Esophagus muscularis mucosa (tissue), 4 donors: Measurements from ENCODE around the gene IQSEC3. TPM values are rescaled to one million over a fixed set of nuclear protein-coding genes. Genes with fewer than 3 reads are reported as not detected.
"Not testable (repeated sequence)": the region's sequence is repeated elsewhere in the genome, so short reads cannot be mapped to it uniquely, and the experiment has no call there.

Experiments used
- DNase-seq: peaks from one replicate; pipeline ENCODE4 v3.0.0-alpha.2; 2017; ENCODE audit errors: extremely low spot score
- H3K27ac ChIP-seq, 4 donors: fragments of 200-600 bp; sonication (generic); replicated peaks in 1 of 4; 1 replicate in 3 of 4; 2 replicates in 1 of 4; pipeline ENCODE4 v1.5.1; 2016 to 2019; ENCODE audit warnings: mild to moderate bottlenecking in 1 of 4
- H3K27me3 ChIP-seq, 4 donors: fragments of 200-600 bp; sonication (generic); one replicate each; pipeline versions ENCODE4 v1.5.1 to v1.6.0; 2016 to 2019
- H3K36me3 ChIP-seq, 4 donors: fragments of 200-600 bp; sonication (generic); one replicate each; pipeline ENCODE4 v1.5.1; 2016 to 2019
- H3K4me1 ChIP-seq, 4 donors: fragments of 200-600 bp; sonication (generic); one replicate each; pipeline ENCODE4 v1.5.1; 2016 to 2019
- H3K4me3 ChIP-seq, 4 donors: fragments of 200-600 bp; sonication (generic); 1 replicate in 2 of 4; 2 replicates in 2 of 4; pipeline ENCODE4 v1.5.1; 2016 to 2019; ENCODE audit warnings: mild to moderate bottlenecking in 4 of 4, moderate library complexity in 1 of 4
- H3K9me3 ChIP-seq, 4 donors: fragments of 200-600 bp; sonication (generic); 1 replicate in 3 of 4; 2 replicates in 1 of 4; pipeline ENCODE4 v1.5.1; 2016 to 2019
- CTCF ChIP-seq, 3 experiments: fragments of 200-600 bp in 2 of 3; fragments of 450-650 bp in 1 of 3; sonication (generic) in 2 of 3; IDR thresholded peaks; one replicate each; pipeline ENCODE4 v1.5.1; 2017 to 2019; ENCODE audit warnings: antibody characterized with exemption in 3 of 3, mild to moderate bottlenecking in 2 of 3, moderate library complexity in 1 of 3
- EP300 ChIP-seq: sonication (generic); formaldehyde crosslinking; IDR thresholded peaks from one replicate; pipeline ENCODE4 v1.6.1; 2017; ENCODE audit warnings: antibody characterized with exemption
- POLR2A ChIP-seq: fragments of 450-650 bp; IDR thresholded peaks from one replicate; pipeline ENCODE4 v1.6.1; 2017; ENCODE audit warnings: antibody characterized with exemption, moderate library complexity, mild to moderate bottlenecking, low read depth
- POLR2AphosphoS5 ChIP-seq, 2 donors: sonication (generic); formaldehyde crosslinking; IDR thresholded peaks; one replicate each; pipeline ENCODE4 v1.6.1; 2017; ENCODE audit warnings: antibody characterized with exemption in 2 of 2
- WGBS: methylation state at CpG from one replicate; pipeline ENCODE4 v1.1.5; 2018; 5-methylcytosine and 5-hydroxymethylcytosine counted together
- intact Hi-C: fragments of 100-400 bp; cut with DNase I; formaldehyde crosslinking; loops from one replicate; pipeline ENCODE4 v1.15.1; 2023
- total RNA-seq, 4 donors: library from RNA; depleted of rRNA; stranded (reverse); fragments of >200 nt; gene quantifications; one replicate each; pipeline versions ENCODE4 v1.1.0 to v1.2.1, GENCODE V29; 2016

IQSEC3 gene
- total RNA-seq, 4 donors from 2014 or later, result 0.26 to 2.3 (median 1.4) TPM

- Histone ChIP-seq H3K36me3 (peaks cover 7 to 38% (median 31%) of the 10 kb centered on the region in 4 donors), H3K4me1 (peaks cover 0 to 16% (median 2%) of the 10 kb centered on the region in 4 donors), H3K9me3 (no peaks in the 10 kb centered on the region), H3K27ac (no peak overlapping the region), H3K27me3 (no peaks in the 10 kb centered on the region), H3K4me3 (no peak overlapping the region)
- TF ChIP-seq POLR2AphosphoS5 (IDR thresholded peaks at IDR 0.05) (no peak), EP300 (no peak), CTCF (IDR thresholded peaks at IDR 0.05) (no peak), POLR2A (no peak)
- 74% methylated on average over 4 of the region's 4 CpGs for WGBS
- DNase-seq, result no peak
- intact Hi-C loops, result no loop called here
Observed at GRCh38 chr12:22190-22529, 44.4 kb upstream of the IQSEC3 start.

- DNase-seq, result no peak
- Histone ChIP-seq H3K9me3 (no peaks in the 10 kb centered on the region), H3K36me3 (peaks cover 3 to 34% (median 27%) of the 10 kb centered on the region in 4 donors), H3K27me3 (no peaks in the 10 kb centered on the region), H3K27ac (no peak overlapping the region), H3K4me1 (peaks cover 0 to 16% (median 2%) of the 10 kb centered on the region in 4 donors), H3K4me3 (no peak overlapping the region)
- TF ChIP-seq POLR2A (no peak), CTCF (IDR thresholded peaks at IDR 0.05) (no peak), POLR2AphosphoS5 (IDR thresholded peaks at IDR 0.05) (no peak), EP300 (no peak)
- intact Hi-C loops, result no loop called here
- 79% methylated on average over 12 of the region's 12 CpGs for WGBS
Observed at GRCh38 chr12:22530-23201, 43.9 kb upstream of the IQSEC3 start.

GRCh38 chr12:27904-28303, 38.7 kb upstream of the IQSEC3 start:
- H3K36me3 ChIP-seq, intact Hi-C loops, H3K27ac ChIP-seq, H3K9me3 ChIP-seq, H3K4me3 ChIP-seq, H3K4me1 ChIP-seq, DNase-seq, H3K27me3 ChIP-seq: not testable (repeated sequence)
- WGBS, result no CpG with 5 or more reads among the region's 5 CpGs

- H3K9me3 ChIP-seq, H3K27me3 ChIP-seq, H3K4me3 ChIP-seq, intact Hi-C loops, H3K4me1 ChIP-seq, H3K27ac ChIP-seq, H3K36me3 ChIP-seq, DNase-seq: not testable (repeated sequence)
- WGBS, result 82% methylated on average over 9 of the region's 9 CpGs
Observed at GRCh38 chr12:38775-39174, 27.8 kb upstream of the IQSEC3 start.

- H3K27ac ChIP-seq, H3K36me3 ChIP-seq, H3K9me3 ChIP-seq, intact Hi-C loops, H3K4me1 ChIP-seq, H3K4me3 ChIP-seq, DNase-seq: not testable (repeated sequence)
- 85% methylated on average over 5 of the region's 6 CpGs for WGBS
- peaks cover 0 to 14% (median 3%) of the 10 kb centered on the region in 4 donors for H3K27me3 ChIP-seq
Observed at GRCh38 chr12:39555-40265, 26.9 kb upstream of the IQSEC3 start.

- H3K4me3 ChIP-seq, H3K27ac ChIP-seq, intact Hi-C loops, H3K4me1 ChIP-seq, H3K36me3 ChIP-seq, H3K9me3 ChIP-seq, DNase-seq: not testable (repeated sequence)
- peaks cover 0 to 22% (median 2%) of the 10 kb centered on the region in 4 donors for H3K27me3 ChIP-seq
- WGBS, result 81% methylated on average over 5 of the region's 8 CpGs
Observed at GRCh38 chr12:44352-44751, 22.2 kb upstream of the IQSEC3 start.

GRCh38 chr12:45235-45990, 21.2 kb upstream of the IQSEC3 start:
- intact Hi-C loops, H3K27ac ChIP-seq, H3K4me3 ChIP-seq, H3K9me3 ChIP-seq, DNase-seq, H3K36me3 ChIP-seq, H3K4me1 ChIP-seq: not testable (repeated sequence)
- WGBS, result 76% methylated on average over 6 of the region's 6 CpGs
- H3K27me3 ChIP-seq, result peaks cover 0 to 21% (median 0%) of the 10 kb centered on the region in 4 donors

GRCh38 chr12:45991-46358, 20.6 kb upstream of the IQSEC3 start:
- H3K4me3 ChIP-seq, H3K36me3 ChIP-seq, intact Hi-C loops, H3K9me3 ChIP-seq, DNase-seq, H3K4me1 ChIP-seq, H3K27ac ChIP-seq: not testable (repeated sequence)
- peaks cover 0 to 21% (median 0%) of the 10 kb centered on the region in 4 donors for H3K27me3 ChIP-seq
- WGBS, result 78% methylated on average over 3 of the region's 5 CpGs

- WGBS, result 58% methylated on average over 5 of the region's 5 CpGs
Observed at GRCh38 chr12:46542-46941, 20.0 kb upstream of the IQSEC3 start.

More at GRCh38 chr12:46542-46941, 20.0 kb upstream of the IQSEC3 start:
- H3K27ac ChIP-seq, DNase-seq, H3K4me1 ChIP-seq, H3K36me3 ChIP-seq, H3K4me3 ChIP-seq, H3K9me3 ChIP-seq, intact Hi-C loops: not testable (repeated sequence)
- peaks cover 0 to 27% (median 0%) of the 10 kb centered on the region in 4 donors for H3K27me3 ChIP-seq
